GM21786 (cell line): ENCODE results near the gene TP53TG3.
"Not testable (repeated sequence)": the region's sequence is repeated elsewhere in the genome, so short reads cannot be mapped to it uniquely, and the experiment has no call there.

Experiments
- ATAC-seq: cut with Tn5 transposase; IDR thresholded peaks from one replicate; pipeline ENCODE4 v1.9.1; 2021; ENCODE audit not compliant: unreplicated experiment

TP53TG3 gene

DNA sequence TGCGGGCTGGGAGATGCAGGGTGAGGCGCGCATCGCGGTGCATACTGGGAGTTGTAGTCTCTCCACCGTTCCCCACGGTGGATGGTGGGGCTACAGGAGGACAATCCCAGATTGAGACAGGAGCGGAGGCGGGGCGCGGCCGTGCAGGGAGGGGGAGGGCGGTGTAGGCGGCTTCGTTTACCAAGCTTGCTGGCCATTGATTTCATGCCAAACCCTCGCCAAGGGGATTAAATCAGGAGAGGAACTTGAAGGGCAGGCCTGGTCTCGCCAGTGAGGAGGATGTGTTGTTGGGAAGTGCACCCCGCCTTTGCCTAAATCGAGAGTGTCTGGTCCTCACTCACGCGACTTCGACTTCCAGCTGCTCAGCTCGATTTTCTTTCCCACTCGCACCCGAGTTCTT lies at the start of gene TP53TG3:
TP53TG3 (minus strand) TSS at position 101 of the 400 bp plus-strand sequence; CDS start at position 33, 68 bp downstream.
- ATAC-seq = not testable (repeated sequence)

DNA sequence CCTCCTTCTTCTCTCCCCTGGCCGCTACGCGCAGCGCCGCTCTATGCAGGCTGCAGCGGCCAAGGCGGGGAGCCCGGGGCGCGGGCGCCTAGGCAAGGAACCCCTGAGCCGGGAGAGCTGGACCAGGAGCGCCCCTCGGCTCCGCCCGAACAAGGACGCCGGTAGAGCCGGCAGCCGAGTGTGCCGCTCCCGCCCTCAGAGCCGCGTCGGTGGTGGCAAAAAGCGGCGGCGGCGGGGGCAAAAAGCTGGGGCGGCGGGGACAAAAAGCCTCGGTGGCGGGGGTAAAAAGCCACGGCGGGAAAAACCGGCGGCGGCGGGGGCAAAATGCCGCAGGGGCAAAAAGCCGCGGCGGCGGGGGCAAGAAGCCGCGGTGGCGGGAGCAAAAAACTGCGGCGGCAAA lies 25.1 kb downstream of the TP53TG3 start:
- ATAC-seq = not testable (repeated sequence)

- ATAC-seq = not testable (repeated sequence)
Measured at GRCh38 chr16:32647562-32647961, 28.4 kb downstream of the TP53TG3 start.

DNA sequence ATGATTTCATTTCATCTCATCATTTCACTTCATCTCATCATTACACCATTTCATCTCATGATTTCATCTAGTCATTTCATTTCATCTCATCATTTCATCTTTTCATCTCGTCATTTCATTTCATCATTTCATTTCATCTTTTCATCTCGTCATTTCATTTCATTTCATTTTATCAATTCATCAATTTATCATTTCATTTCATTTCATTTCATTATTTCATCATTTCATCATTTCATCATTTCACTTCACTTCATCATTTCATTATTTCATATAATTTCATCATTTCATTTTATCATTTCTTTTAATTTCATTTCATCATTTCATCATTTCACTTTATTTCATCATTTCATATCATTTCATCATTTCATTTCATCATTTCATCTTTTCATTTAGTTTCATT lies 29.2 kb downstream of the TP53TG3 start:
- ATAC-seq = not testable (repeated sequence)

- not testable (repeated sequence) for ATAC-seq
Measured at GRCh38 chr16:32646177-32646576, 29.8 kb downstream of the TP53TG3 start.

DNA sequence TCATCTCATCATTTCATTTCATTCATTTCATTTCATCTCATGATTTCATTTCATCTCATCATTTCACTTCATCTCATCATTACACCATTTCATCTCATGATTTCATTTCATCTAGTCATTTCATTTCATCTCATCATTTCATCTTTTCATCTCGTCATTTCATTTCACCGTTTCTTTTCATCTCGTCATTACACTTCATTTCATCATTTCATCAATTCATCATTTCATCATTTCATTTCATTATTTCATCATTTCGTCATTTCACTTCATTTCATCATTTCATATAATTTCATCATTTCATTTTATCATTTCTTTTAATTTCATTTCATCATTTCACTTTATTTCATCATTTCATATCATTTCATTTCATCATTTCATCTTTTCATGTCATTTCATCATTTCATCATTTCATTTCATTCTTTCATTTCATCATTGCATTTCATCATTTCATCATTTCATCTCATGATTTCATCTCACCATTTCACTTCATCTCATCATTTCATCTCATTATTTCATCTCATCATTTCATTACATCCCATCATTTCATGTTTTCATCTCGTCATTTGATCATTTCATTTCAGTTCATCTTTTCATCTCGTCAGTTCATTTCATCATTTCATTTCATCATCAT lies 30.6 kb downstream of the TP53TG3 start:
- ATAC-seq = not testable (repeated sequence)

DNA sequence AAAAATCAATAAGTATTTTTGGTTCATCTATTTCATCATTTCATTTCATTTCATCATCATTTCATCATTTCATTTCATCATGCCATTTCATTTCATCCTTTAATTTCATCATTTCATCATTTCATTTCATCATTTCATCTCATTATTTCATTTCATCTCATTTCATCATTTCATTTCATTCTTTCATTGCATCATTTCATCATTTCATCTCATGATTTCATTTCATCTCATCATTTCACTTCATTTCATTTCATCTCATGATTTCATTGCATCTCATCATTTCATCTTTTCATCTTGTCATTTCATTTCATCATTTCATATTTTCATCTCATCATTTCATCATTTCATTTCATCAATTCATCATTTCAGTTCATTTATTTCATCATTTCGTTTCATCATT lies 31.2 kb downstream of the TP53TG3 start:
- not testable (repeated sequence) for ATAC-seq

- ATAC-seq = not testable (repeated sequence)
Measured at GRCh38 chr16:32637614-32638013, 38.4 kb downstream of the TP53TG3 start.

- not testable (repeated sequence) for ATAC-seq
Measured at GRCh38 chr16:32632096-32632495, 43.9 kb downstream of the TP53TG3 start.
